Fibroblast of the aortic adventitia (primary cell): ENCODE results near the gene SLC15A1. TPM values are rescaled to one million over a fixed set of nuclear protein-coding genes. Genes with fewer than 3 reads are reported as not detected.
A peak's percentile ranks its signal among the peaks of the same experiment; 100 is the strongest.

ENCODE experiments used
- DNase-seq: peaks from one replicate; pipeline ENCODE4 v3.0.0-alpha.2; 2010; ENCODE audit warnings: low read depth
- H3K4me3 ChIP-seq: 2 replicates; pipeline ENCODE4 v1.5.1; 2011; ENCODE audit warnings: low read depth, mild to moderate bottlenecking, control low read depth, low read length, moderate library complexity
- total RNA-seq: library from RNA; depleted of rRNA; stranded (reverse); fragments of >200 nt; gene quantifications from 2 replicates; pipeline ENCODE4 v1.2.3, GENCODE V29; 2012; ENCODE audit warnings: low replicate concordance
- TF ChIP-seq, protein P1 (sequence below): IDR thresholded peaks from 2 replicates; pipeline ENCODE4 v1.5.1; 2011; ENCODE audit warnings: mild to moderate bottlenecking, low read length, control low read depth, inconsistent platforms; ENCODE audit not compliant: insufficient read depth

SLC15A1 gene
- total RNA-seq, 1 donor: not detected

GRCh38 chr13:98672947-98673613 is 79.4 kb downstream of the SLC15A1 start:
- no peak overlapping the region for H3K4me3 ChIP-seq
- peak; percentile 85 for DNase-seq
- TF ChIP-seq, protein P1, sequence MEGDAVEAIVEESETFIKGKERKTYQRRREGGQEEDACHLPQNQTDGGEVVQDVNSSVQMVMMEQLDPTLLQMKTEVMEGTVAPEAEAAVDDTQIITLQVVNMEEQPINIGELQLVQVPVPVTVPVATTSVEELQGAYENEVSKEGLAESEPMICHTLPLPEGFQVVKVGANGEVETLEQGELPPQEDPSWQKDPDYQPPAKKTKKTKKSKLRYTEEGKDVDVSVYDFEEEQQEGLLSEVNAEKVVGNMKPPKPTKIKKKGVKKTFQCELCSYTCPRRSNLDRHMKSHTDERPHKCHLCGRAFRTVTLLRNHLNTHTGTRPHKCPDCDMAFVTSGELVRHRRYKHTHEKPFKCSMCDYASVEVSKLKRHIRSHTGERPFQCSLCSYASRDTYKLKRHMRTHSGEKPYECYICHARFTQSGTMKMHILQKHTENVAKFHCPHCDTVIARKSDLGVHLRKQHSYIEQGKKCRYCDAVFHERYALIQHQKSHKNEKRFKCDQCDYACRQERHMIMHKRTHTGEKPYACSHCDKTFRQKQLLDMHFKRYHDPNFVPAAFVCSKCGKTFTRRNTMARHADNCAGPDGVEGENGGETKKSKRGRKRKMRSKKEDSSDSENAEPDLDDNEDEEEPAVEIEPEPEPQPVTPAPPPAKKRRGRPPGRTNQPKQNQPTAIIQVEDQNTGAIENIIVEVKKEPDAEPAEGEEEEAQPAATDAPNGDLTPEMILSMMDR: peak; percentile 81

GRCh38 chr13:98668155-98668554 is 84.3 kb downstream of the SLC15A1 start:
- DNase-seq: no peak
- TF ChIP-seq, protein P1: no peak
- no peak overlapping the region for H3K4me3 ChIP-seq

- no peak for DNase-seq
- no peak overlapping the region for H3K4me3 ChIP-seq
- TF ChIP-seq, protein P1: no peak
Measured at GRCh38 chr13:98665638-98665995, 86.9 kb downstream of the SLC15A1 start.

DNA sequence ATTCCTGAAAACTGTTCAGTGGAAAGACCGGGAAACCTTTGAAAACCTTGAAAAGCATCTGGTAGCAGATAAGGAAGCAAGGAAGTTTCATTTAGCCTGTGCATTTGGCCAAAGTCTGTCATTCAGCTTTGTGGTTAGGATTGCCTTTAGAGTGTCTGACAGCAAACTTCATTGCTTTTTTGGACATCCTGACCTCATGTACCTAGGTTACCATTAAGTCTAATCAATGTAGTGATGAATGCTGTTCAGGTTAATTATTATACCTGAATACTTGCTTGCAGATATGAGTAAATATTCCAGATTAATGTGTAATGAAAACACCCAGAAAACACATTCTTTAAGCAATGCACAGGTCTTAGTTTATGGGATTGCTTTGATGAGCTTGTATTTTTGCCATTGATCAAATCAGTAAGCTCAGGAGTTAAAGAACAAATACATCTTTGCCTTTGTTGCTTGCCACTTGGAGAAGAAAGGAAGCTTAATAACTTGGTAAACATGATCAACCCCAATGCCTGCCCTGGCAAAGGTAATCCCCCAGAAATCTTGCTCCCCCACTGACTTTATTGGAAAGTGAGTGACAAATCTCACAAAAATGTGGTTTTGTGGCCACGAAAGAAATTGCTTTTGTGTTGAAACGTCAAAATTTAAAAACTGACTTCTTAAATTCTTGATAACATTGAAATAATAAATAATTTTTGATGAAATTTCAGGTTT is 87.4 kb downstream of the SLC15A1 start:
- TF ChIP-seq, protein P1: no peak
- no peak overlapping the region for H3K4me3 ChIP-seq
- DNase-seq: no peak

DNA sequence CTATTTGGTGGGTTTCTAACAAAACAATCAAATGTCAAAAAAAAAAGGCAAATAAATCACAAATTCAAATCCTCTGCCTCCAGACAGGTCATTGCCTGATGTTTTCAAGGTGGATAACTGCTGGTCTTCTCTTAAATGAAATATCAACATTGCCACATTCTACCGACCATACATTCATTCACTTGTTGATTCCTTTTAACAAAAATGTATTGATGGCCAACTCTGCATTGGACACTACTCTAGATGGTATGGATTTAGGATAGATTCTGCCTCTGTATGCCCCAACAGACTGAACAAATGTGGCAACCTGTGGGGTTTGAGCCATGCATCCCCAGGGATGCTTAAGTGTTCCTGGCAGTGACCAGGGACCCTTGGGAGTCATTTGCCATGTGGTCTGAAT is 88.0 kb downstream of the SLC15A1 start:
- H3K4me3 ChIP-seq: no peak overlapping the region
- no peak for DNase-seq
- TF ChIP-seq, protein P1: no peak

- H3K4me3 ChIP-seq: no peak overlapping the region
- DNase-seq: peak; percentile 14
- TF ChIP-seq, protein P1: no peak
Measured at GRCh38 chr13:98664047-98664446, 88.4 kb downstream of the SLC15A1 start.
